Measurements from ENCODE around the gene CFAP119.

CFAP119 gene

GRCh38 chr16:30771726-30772125, 9.9 kb upstream of the CFAP119 start:
- no peak overlapping the region for H3K4me3 ChIP-seq (ENCODE audit: low read depth, low read length)
- TF ChIP-seq CTCF (IDR thresholded peaks at IDR 0.05; ENCODE audit: low read depth, low read length) (no peak), MAX (IDR thresholded peaks at IDR 0.05; ENCODE audit: low read depth, low read length) (no peak), MYC (IDR thresholded peaks at IDR 0.05; ENCODE audit: low read depth, low read length) (no peak), POLR2A (IDR thresholded peaks at IDR 0.05; ENCODE audit: extremely low read depth, insufficient read length) (no peak)
- no peak for DNase-seq (ENCODE audit: low read depth)

GRCh38 chr16:30769379-30770089, 7.7 kb upstream of the CFAP119 start:
- no peak for DNase-seq (ENCODE audit: low read depth)
- no peak overlapping the region for H3K4me3 ChIP-seq (ENCODE audit: low read depth, low read length)
- no peak for TF ChIP-seq POLR2A (IDR thresholded peaks at IDR 0.05; ENCODE audit: extremely low read depth, insufficient read length)
- no peak for TF ChIP-seq CTCF (IDR thresholded peaks at IDR 0.05; ENCODE audit: low read depth, low read length)
- TF ChIP-seq MAX (IDR thresholded peaks at IDR 0.05; ENCODE audit: low read depth, low read length), result no peak
- TF ChIP-seq MYC (IDR thresholded peaks at IDR 0.05; ENCODE audit: low read depth, low read length), result no peak

- no peak for DNase-seq (ENCODE audit: low read depth)
- TF ChIP-seq POLR2A (IDR thresholded peaks at IDR 0.05; ENCODE audit: extremely low read depth, insufficient read length) (no peak), CTCF (IDR thresholded peaks at IDR 0.05; ENCODE audit: low read depth, low read length) (no peak), MAX (IDR thresholded peaks at IDR 0.05; ENCODE audit: low read depth, low read length) (no peak), MYC (IDR thresholded peaks at IDR 0.05; ENCODE audit: low read depth, low read length) (no peak)
- no peak overlapping the region for H3K4me3 ChIP-seq (ENCODE audit: low read depth, low read length)
Observed at GRCh38 chr16:30768583-30769181, 6.8 kb upstream of the CFAP119 start.

GRCh38 chr16:30767767-30768465, 6.1 kb upstream of the CFAP119 start:
- no peak for DNase-seq (ENCODE audit: low read depth)
- no peak for TF ChIP-seq CTCF (IDR thresholded peaks at IDR 0.05; ENCODE audit: low read depth, low read length)
- TF ChIP-seq MAX (IDR thresholded peaks at IDR 0.05; ENCODE audit: low read depth, low read length), result no peak
- TF ChIP-seq MYC (IDR thresholded peaks at IDR 0.05; ENCODE audit: low read depth, low read length), result no peak
- TF ChIP-seq POLR2A (IDR thresholded peaks at IDR 0.05; ENCODE audit: extremely low read depth, insufficient read length), result no peak
- no peak overlapping the region for H3K4me3 ChIP-seq (ENCODE audit: low read depth, low read length)

- TF ChIP-seq MAX (IDR thresholded peaks at IDR 0.05; ENCODE audit: low read depth, low read length) (no peak), CTCF (IDR thresholded peaks at IDR 0.05; ENCODE audit: low read depth, low read length) (no peak), POLR2A (IDR thresholded peaks at IDR 0.05; ENCODE audit: extremely low read depth, insufficient read length) (no peak), MYC (IDR thresholded peaks at IDR 0.05; ENCODE audit: low read depth, low read length) (no peak)
- DNase-seq (ENCODE audit: low read depth), result no peak
- H3K4me3 ChIP-seq (ENCODE audit: low read depth, low read length), result no peak overlapping the region
Observed at GRCh38 chr16:30766933-30767284, 5.0 kb upstream of the CFAP119 start.

Measured in NB4 (cell line).